GM21723 (cell line): Measurements from ENCODE around the gene SRF.

Experiments used
- ATAC-seq: cut with Tn5 transposase; IDR thresholded peaks from one replicate; pipeline ENCODE4 v1.9.1; 2021; ENCODE audit warnings: mild to moderate bottlenecking, moderate library complexity; ENCODE audit not compliant: unreplicated experiment

SRF gene

GRCh38 chr6:43207286-43207685 is 36.2 kb downstream of the SRF start:
- ATAC-seq = no peak

GRCh38 chr6:43211955-43212354 is 40.9 kb downstream of the SRF start:
- no peak for ATAC-seq

GRCh38 chr6:43213431-43213830 is 42.4 kb downstream of the SRF start:
- ATAC-seq = no peak

- ATAC-seq = no peak
These were observed 44.0 kb downstream of the SRF start for GRCh38 chr6:43215066-43215465.

GRCh38 chr6:43216200-43216599 is 45.1 kb downstream of the SRF start:
- ATAC-seq = no peak

- no peak for ATAC-seq
These were observed 46.3 kb downstream of the SRF start for GRCh38 chr6:43217351-43217750.

- no peak for ATAC-seq
These were observed 48.0 kb downstream of the SRF start for GRCh38 chr6:43219119-43219518.

GRCh38 chr6:43219814-43220213 is 48.7 kb downstream of the SRF start:
- ATAC-seq = no peak

- no peak for ATAC-seq
These were observed 49.4 kb downstream of the SRF start for GRCh38 chr6:43220439-43220951.

- ATAC-seq = no peak
These were observed 50.2 kb downstream of the SRF start for GRCh38 chr6:43221046-43221972.

GRCh38 chr6:43222418-43223059 is 51.5 kb downstream of the SRF start:
- ATAC-seq = no peak

- no peak for ATAC-seq
These were observed 52.1 kb downstream of the SRF start for GRCh38 chr6:43223175-43223574.

- no peak for ATAC-seq
These were observed 55.3 kb downstream of the SRF start for GRCh38 chr6:43226192-43226851.

GRCh38 chr6:43228951-43229802 is 58.1 kb downstream of the SRF start, which contains the start of gene DNPH1:
Gene DNPH1, minus strand, starts transcription at chr6:43229481. Its CDS starts 25 bp downstream, at chr6:43229456.
- peak; percentile 68 for ATAC-seq

GRCh38 chr6:43229803-43230620 is 58.9 kb downstream of the SRF start:
- ATAC-seq = no peak

GRCh38 chr6:43231053-43231452 is 60.0 kb downstream of the SRF start:
- ATAC-seq = no peak
